DND-41 (cell line): Measurements from ENCODE around the gene EPN2.

Experiments used
- CTCF ChIP-seq: IDR thresholded peaks from 2 replicates; pipeline ENCODE4 v1.5.1; 2012; ENCODE audit warnings: borderline replicate concordance, low read length, moderate library complexity, mild to moderate bottlenecking; ENCODE audit not compliant: poor library complexity, severe bottlenecking; ENCODE audit errors: extremely low read depth
- EZH2 ChIP-seq: IDR thresholded peaks from 3 replicates; pipeline ENCODE4 v1.6.1; 2012; ENCODE audit warnings: borderline replicate concordance, low read depth, mild to moderate bottlenecking, moderate library complexity, low read length, inconsistent platforms; ENCODE audit not compliant: severe bottlenecking

- no peak for TF ChIP-seq CTCF
- no peak for TF ChIP-seq EZH2
These were observed 141.5 kb downstream of the EPN2 start, which contains the start of gene MAPK7 for GRCh38 chr17:19378416-19379360.
